Neural cell (in vitro differentiated cells): ENCODE results near the gene CCDC190.

ENCODE experiments used
- CTCF ChIP-seq: fragments of 450-650 bp; IDR thresholded peaks from 2 replicates; pipeline ENCODE4 v1.5.1; 2014; ENCODE audit warnings: antibody characterized with exemption, mild to moderate bottlenecking, moderate library complexity; ENCODE audit not compliant: poor library complexity, severe bottlenecking
- POLR2AphosphoS5 ChIP-seq: IDR thresholded peaks from 2 replicates; pipeline ENCODE4 v1.6.1; 2012
- RAD21 ChIP-seq: fragments of 450-650 bp; conservative IDR thresholded peaks from 2 replicates; pipeline ENCODE4 v1.6.1; 2014; ENCODE audit warnings: antibody characterized with exemption, mild to moderate bottlenecking, moderate library complexity
- REST ChIP-seq: IDR thresholded peaks from 2 replicates; pipeline ENCODE4 v1.6.1; 2012; ENCODE audit warnings: borderline replicate concordance
- SMC3 ChIP-seq: fragments of 450-650 bp; conservative IDR thresholded peaks from 2 replicates; pipeline ENCODE4 v1.6.1; 2014; ENCODE audit warnings: antibody characterized with exemption, mild to moderate bottlenecking, moderate library complexity; ENCODE audit not compliant: poor library complexity
- TAF1 ChIP-seq: IDR thresholded peaks from 2 replicates; pipeline ENCODE4 v1.6.1; 2012; ENCODE audit warnings: low read depth

GRCh38 chr1:162856260-162856659, 4.7 kb downstream of the CCDC190 start:
- TF ChIP-seq POLR2AphosphoS5 (no peak), CTCF (no peak), RAD21 (no peak), SMC3 (no peak), REST (no peak), TAF1 (no peak)
